Endodermal cell (in vitro differentiated cells): ENCODE measurements around the gene BRD1. TPM values are rescaled to one million over a fixed set of nuclear protein-coding genes. Genes with fewer than 3 reads are reported as not detected.

Source experiments
- DNase-seq: peaks from one replicate; pipeline ENCODE4 v3.0.0-alpha.2; 2017
- H3K27ac ChIP-seq: 2 replicates; pipeline ENCODE4 v1.5.1; 2013; ENCODE audit warnings: mild to moderate bottlenecking, low read depth, low read length, moderate library complexity
- H3K27me3 ChIP-seq: 2 replicates; pipeline ENCODE4 v1.6.1; 2013; ENCODE audit warnings: mild to moderate bottlenecking, low read length, moderate library complexity; ENCODE audit not compliant: insufficient read depth, control insufficient read depth, poor library complexity, severe bottlenecking
- H3K36me3 ChIP-seq: 2 replicates; pipeline ENCODE4 v1.7.0; 2013; ENCODE audit warnings: mild to moderate bottlenecking, low read length, moderate library complexity; ENCODE audit not compliant: control insufficient read depth, insufficient read depth
- H3K4me1 ChIP-seq: one replicate; pipeline ENCODE4 v1.7.0; 2013; ENCODE audit warnings: low read length; ENCODE audit not compliant: control insufficient read depth, insufficient read depth
- H3K4me3 ChIP-seq: 2 replicates; pipeline ENCODE4 v1.5.1; 2013; ENCODE audit warnings: mild to moderate bottlenecking, low read length, moderate library complexity
- H3K9ac ChIP-seq: 2 replicates; pipeline ENCODE4 v1.6.1; 2013; ENCODE audit warnings: mild to moderate bottlenecking, low read length, moderate library complexity; ENCODE audit not compliant: poor library complexity, severe bottlenecking; ENCODE audit errors: extremely low read depth
- H3K9me3 ChIP-seq: 2 replicates; pipeline ENCODE4 v1.6.1; 2013; ENCODE audit warnings: mild to moderate bottlenecking, low read length, moderate library complexity; ENCODE audit not compliant: control insufficient read depth
- H3K27ac Mint-ChIP-seq: 2 replicates; pipeline ENCODE4 v1.8.0; 2020; ENCODE audit warnings: mixed read lengths
- H3K27me3 Mint-ChIP-seq: 2 replicates; pipeline ENCODE4 v1.8.0; 2021; ENCODE audit warnings: mild to moderate bottlenecking, mixed read lengths; ENCODE audit not compliant: insufficient read depth
- H3K36me3 Mint-ChIP-seq: 2 replicates; pipeline ENCODE4 v1.8.0; 2020; ENCODE audit warnings: low read depth, mixed read lengths
- H3K4me1 Mint-ChIP-seq: 2 replicates; pipeline ENCODE4 v1.8.0; 2020; ENCODE audit warnings: mixed read lengths
- H3K4me3 Mint-ChIP-seq: 2 replicates; pipeline ENCODE4 v1.8.0; 2020; ENCODE audit warnings: mild to moderate bottlenecking, moderate library complexity, mixed read lengths
- H3K9me3 Mint-ChIP-seq: 2 replicates; pipeline ENCODE4 v1.8.0; 2020; ENCODE audit warnings: mild to moderate bottlenecking, mixed read lengths
- CTCF ChIP-seq: fragments of 200-600 bp; sonication (generic); conservative IDR thresholded peaks from 2 replicates; pipeline ENCODE4 v1.5.0; 2021; ENCODE audit warnings: antibody characterized with exemption, mild to moderate bottlenecking
- WGBS, 2 experiments: methylation state at CpG; one replicate each; pipeline versions ENCODE4 v1.1.5 to v1.1.7; 2013; ENCODE audit warnings: missing lambda C conversion rate in 2 of 2, mixed read lengths in 1 of 2; ENCODE audit not compliant: insufficient coverage in 1 of 2, insufficient read length in 1 of 2; 5-methylcytosine and 5-hydroxymethylcytosine counted together
- total RNA-seq, 2 donors: library from RNA; stranded (reverse); fragmentation: NEBNext Ultra II Directional in 1 of 2; extraction: Animal tissue kit (Norgen Biotek cat#: 25700) in 1 of 2; gene quantifications; 2 replicates in 1 of 2; 3 replicates in 1 of 2; pipeline ENCODE4 v1.2.1, GENCODE V29; 2021

BRD1 gene
- total RNA-seq, 2 donors from 2014 or later: 49.5 to 54.9 TPM

DNA sequence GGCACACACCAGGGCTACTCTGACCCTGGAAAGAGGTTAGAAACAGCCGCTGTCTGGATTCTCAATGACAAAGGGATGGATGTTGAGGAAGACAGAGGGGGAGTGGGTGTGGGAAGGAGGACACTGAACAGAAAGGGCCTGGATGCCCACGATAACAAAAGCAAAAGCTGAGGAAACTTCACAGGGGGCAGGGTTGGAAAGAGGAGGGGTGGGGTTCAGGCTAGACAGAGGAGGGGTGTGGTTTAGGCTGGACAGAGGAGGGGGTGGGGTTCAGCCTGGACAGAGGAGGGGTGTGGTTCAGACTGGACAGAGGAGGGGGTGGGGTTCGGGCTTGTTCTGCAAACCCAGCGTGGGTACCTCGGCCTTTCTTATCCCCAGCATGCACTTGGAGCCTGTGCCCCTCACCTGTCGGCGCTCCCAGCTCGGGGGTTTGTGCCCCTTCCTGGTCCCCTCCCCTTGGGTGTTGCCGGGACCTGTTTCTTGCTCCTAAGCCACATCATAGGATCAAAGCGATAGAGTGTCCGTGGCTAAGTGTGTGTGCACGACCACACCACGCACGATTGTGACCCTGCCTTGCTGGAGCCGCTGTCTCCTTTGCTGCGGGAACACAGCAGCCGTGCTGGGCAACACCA lies 75.6 kb downstream of the BRD1 start:
- Mint-ChIP-seq H3K27ac (no peak overlapping the region), H3K4me1 (no peaks in the 10 kb centered on the region)

GRCh38 chr22:49751318-49751965 lies 76.2 kb downstream of the BRD1 start:
- peaks cover 2% of the 10 kb centered on the region for H3K27me3 Mint-ChIP-seq
- no peak for DNase-seq
- TF ChIP-seq CTCF: no peak
- Histone ChIP-seq H3K27ac (peak overlapping the region; percentile 32), H3K9me3 (peaks cover 15% of the 10 kb centered on the region), H3K4me1 (no peaks in the 10 kb centered on the region), H3K9ac (no peak overlapping the region), H3K36me3 (no peaks in the 10 kb centered on the region), H3K4me3 (no peak overlapping the region), H3K27me3 (no peaks in the 10 kb centered on the region)
- H3K36me3 Mint-ChIP-seq: no peaks in the 10 kb centered on the region
- H3K9me3 Mint-ChIP-seq: peaks cover 20% of the 10 kb centered on the region
- no peak overlapping the region for H3K4me3 Mint-ChIP-seq
- 91 to 95% methylated on average over 17 to 19 of the region's 19 CpGs for WGBS, 2 experiments
- H3K4me1 Mint-ChIP-seq: no peaks in the 10 kb centered on the region
- H3K27ac Mint-ChIP-seq: no peak overlapping the region

More for the DNA sequence above, 75.6 kb downstream of the BRD1 start:
- Histone ChIP-seq H3K4me3 (no peak overlapping the region), H3K27ac (peak overlapping the region; percentile 32), H3K9ac (no peak overlapping the region), H3K27me3 (no peaks in the 10 kb centered on the region), H3K36me3 (no peaks in the 10 kb centered on the region), H3K9me3 (peaks cover 8% of the 10 kb centered on the region), H3K4me1 (no peaks in the 10 kb centered on the region)
- Mint-ChIP-seq H3K27me3 (peaks cover 3% of the 10 kb centered on the region), H3K36me3 (no peaks in the 10 kb centered on the region), H3K9me3 (peaks cover 18% of the 10 kb centered on the region), H3K4me3 (no peak overlapping the region)
- WGBS, 2 experiments: 91 to 93% methylated on average over 15 to 17 of the region's 17 CpGs
- no peak for DNase-seq
- TF ChIP-seq CTCF: no peak

GRCh38 chr22:49749885-49750510 lies 77.7 kb downstream of the BRD1 start:
- H3K27me3 Mint-ChIP-seq: peaks cover 1% of the 10 kb centered on the region
- Histone ChIP-seq H3K9me3 (peaks cover 22% of the 10 kb centered on the region), H3K27me3 (no peaks in the 10 kb centered on the region), H3K36me3 (no peaks in the 10 kb centered on the region), H3K4me1 (no peaks in the 10 kb centered on the region), H3K27ac (no peak overlapping the region), H3K4me3 (no peak overlapping the region), H3K9ac (no peak overlapping the region)
- no peak overlapping the region for H3K27ac Mint-ChIP-seq
- no peaks in the 10 kb centered on the region for H3K4me1 Mint-ChIP-seq
- 90 to 96% methylated on average over 4 to 24 of the region's 24 CpGs for WGBS, 2 experiments
- no peak overlapping the region for H3K4me3 Mint-ChIP-seq
- peaks cover 27% of the 10 kb centered on the region for H3K9me3 Mint-ChIP-seq
- H3K36me3 Mint-ChIP-seq: peaks cover 2% of the 10 kb centered on the region
- TF ChIP-seq CTCF: no peak
- DNase-seq: no peak
